HepG2 (cell line): ENCODE data around the gene ZFHX3. TPM values are rescaled to one million over a fixed set of nuclear protein-coding genes. Genes with fewer than 3 reads are reported as not detected.

Source experiments
- AGO2 ChIP-seq: fragments of 200-400 bp; formaldehyde crosslinking; optimal IDR thresholded peaks from 2 replicates; pipeline ENCODE3; 2017; ENCODE audit warnings: mild to moderate bottlenecking, low read depth, low read length, moderate library complexity
- CBX2 ChIP-seq, 2 experiments: fragments of 200-600 bp in 1 of 2; sonication (generic); formaldehyde crosslinking in 1 of 2; IDR thresholded peaks; 2 replicates each; pipeline versions ENCODE4 v1.7.0 to v1.8.1; 2018 to 2022; ENCODE audit warnings: low read depth in 2 of 2, low read length in 1 of 2, mild to moderate bottlenecking in 1 of 2, missing genetic modification reagents in 1 of 2
- CC2D1A ChIP-seq: sonication (generic); formaldehyde crosslinking; IDR thresholded peaks from 2 replicates; pipeline ENCODE4 v1.8.1; 2023; ENCODE audit warnings: mild to moderate bottlenecking, missing genetic modification reagents
- GABPB1 ChIP-seq: IDR thresholded peaks from 2 replicates; pipeline ENCODE4 v1.6.1; 2016; ENCODE audit warnings: mild to moderate bottlenecking, missing genetic modification reagents, moderate library complexity, missing compliant biosample characterization
- HNRNPL ChIP-seq: fragments of 200-400 bp; formaldehyde crosslinking; IDR thresholded peaks from 2 replicates; pipeline ENCODE4 v1.6.1; 2017; ENCODE audit warnings: mild to moderate bottlenecking, low read depth, low read length
- HNRNPLL ChIP-seq: fragments of 200-400 bp; formaldehyde crosslinking; IDR thresholded peaks from 2 replicates; pipeline ENCODE4 v1.6.1; 2017; ENCODE audit warnings: mild to moderate bottlenecking, low read depth, low read length; ENCODE audit not compliant: poor library complexity, severe bottlenecking
- HOXD1 ChIP-seq: sonication (generic); formaldehyde crosslinking; IDR thresholded peaks from 2 replicates; pipeline ENCODE4 v1.5.0; 2020; ENCODE audit warnings: missing genetic modification reagents
- KDM5A ChIP-seq: fragments of 200-600 bp; sonication (generic); IDR thresholded peaks from 2 replicates; pipeline ENCODE4 v1.7.0; 2018; ENCODE audit warnings: antibody characterized with exemption, mild to moderate bottlenecking, low read length, borderline replicate concordance
- RNF2 ChIP-seq: fragments of 450-650 bp; conservative IDR thresholded peaks from 2 replicates; pipeline ENCODE4 v1.6.1; 2016; ENCODE audit warnings: low read depth
- TSC22D2 ChIP-seq: sonication (generic); formaldehyde crosslinking; IDR thresholded peaks from 2 replicates; pipeline ENCODE4 v1.5.1; 2020; ENCODE audit warnings: missing genetic modification reagents, mild to moderate bottlenecking, borderline replicate concordance
- ZNF274 ChIP-seq: sonication (generic); formaldehyde crosslinking; IDR thresholded peaks from 2 replicates; pipeline ENCODE4 v1.5.1; 2020; ENCODE audit warnings: mild to moderate bottlenecking, missing genetic modification reagents
- ZNF687 ChIP-seq: sonication (generic); formaldehyde crosslinking; IDR thresholded peaks from 2 replicates; pipeline ENCODE4 v1.5.1; 2020; ENCODE audit warnings: mild to moderate bottlenecking, missing genetic modification reagents, moderate library complexity
- ZNF800 ChIP-seq: sonication (generic); formaldehyde crosslinking; IDR thresholded peaks from 2 replicates; pipeline ENCODE4 v1.4.0; 2020; ENCODE audit warnings: missing genetic modification reagents
- polyA plus RNA-seq, 8 experiments: library from polyadenylated mRNA; depleted of rRNA in 3 of 8; stranded (reverse) in 7 of 8; unstranded in 1 of 8; fragments of >200 nt; fragmentation: Illumina TruSeq in 4 of 8; extraction: Trizol in 4 of 8; gene quantifications; 2 replicates each; pipeline versions ENCODE4 v1.2.1 to v1.2.3, GENCODE V29; 2011 to 2016; ENCODE audit warnings: low read depth in 4 of 8, missing spikeins in 1 of 8, mixed read lengths in 1 of 8; ENCODE audit not compliant: insufficient read depth in 1 of 8
- total RNA-seq, 5 experiments: library from RNA; depleted of rRNA; stranded (reverse); fragments of >200 nt; fragmentation: Illumina TruSeq; extraction: Trizol; gene quantifications; 2 replicates each; pipeline ENCODE4 v1.2.3, GENCODE V29; 2016; ENCODE audit warnings: low read depth in 1 of 5

ZFHX3 gene
- total and polyA plus RNA-seq, 2 of the 13 experiments (the other 11 are each of a cell fraction or from before 2014, with no cell fraction given) = 5.0 to 6.0 TPM

DNA sequence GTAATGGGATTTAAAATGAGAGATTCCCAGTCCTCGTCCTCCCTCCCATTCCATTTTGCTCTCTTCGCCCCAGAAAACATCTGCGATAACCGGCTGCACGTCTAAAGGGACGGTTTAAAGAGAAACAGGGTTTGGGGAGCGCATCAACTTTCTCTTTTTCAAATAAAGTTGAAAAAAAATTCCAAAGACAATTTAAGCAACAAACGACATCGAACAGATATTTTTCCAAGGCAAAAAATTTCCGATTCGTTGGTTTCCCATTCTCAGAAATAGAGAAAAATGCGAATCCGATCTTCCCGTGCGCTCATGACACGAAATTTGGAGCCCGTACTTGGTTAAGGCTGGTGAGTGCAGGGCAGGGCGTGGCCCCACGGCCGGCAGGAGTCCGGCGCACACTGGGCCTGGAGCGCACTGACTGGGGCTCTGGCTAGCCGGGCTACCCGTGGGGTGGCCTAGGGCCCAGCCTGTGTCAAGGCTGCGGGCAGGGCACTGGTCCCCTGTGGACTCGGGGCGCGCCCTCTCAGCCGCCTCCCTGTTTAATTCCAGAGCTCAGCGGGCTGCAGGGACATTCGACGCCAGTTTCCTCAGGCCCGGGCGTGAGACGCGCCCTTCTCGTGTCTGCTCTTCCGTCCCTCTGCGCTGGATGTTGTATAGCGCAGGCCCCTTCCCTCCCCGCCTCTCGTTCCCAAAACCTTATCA, 17.9 kb upstream of the ZFHX3 start (continued):
- TF ChIP-seq ZNF687 (CRISPR knock-in tag) = peak; percentile 36; the same call in 1 of the 2 replicates
- TF ChIP-seq RNF2 = 0 out of 2 replicates have a peak, but pooled peaks have one; percentile 40
- peak; percentile 14 for TF ChIP-seq AGO2
- no peak for TF ChIP-seq KDM5A
- TF ChIP-seq HOXD1 = no peak
- 0 out of 2 replicates have a peak, but pooled peaks have one; percentile 18 for TF ChIP-seq ZNF274 (CRISPR knock-in tag)
- TF ChIP-seq CC2D1A (CRISPR knock-in tag) = no peak
- peak; percentile 8; the same call in 1 of the 2 replicates for TF ChIP-seq GABPB1 (CRISPR knock-in tag)
- TF ChIP-seq HNRNPLL = peak; percentile 45
- peak; percentile 85 for TF ChIP-seq CBX2 (IDR thresholded peaks at IDR 0.05; ENCODE audit: low read depth, low read length)
- no peak for TF ChIP-seq CBX2 (CRISPR knock-in tag; IDR thresholded peaks at IDR 0.05; ENCODE audit: low read depth)
- 0 out of 2 replicates have a peak, but pooled peaks have one; percentile 7 for TF ChIP-seq HNRNPL
- TF ChIP-seq ZNF800 (CRISPR knock-in tag) = 0 out of 2 replicates have a peak, but pooled peaks have one; percentile 83
- no peak for TF ChIP-seq TSC22D2 (CRISPR knock-in tag)
